Activated naive CD4-positive, alpha-beta T cell treated with Interleukin-2 at 50 U/mL for 16 hours (primary cell): ENCODE data around the gene SRPX.

Experiments
- DNase-seq: peaks from one replicate; pipeline ENCODE4 v3.0.0-alpha.2; 2020

SRPX gene

DNA sequence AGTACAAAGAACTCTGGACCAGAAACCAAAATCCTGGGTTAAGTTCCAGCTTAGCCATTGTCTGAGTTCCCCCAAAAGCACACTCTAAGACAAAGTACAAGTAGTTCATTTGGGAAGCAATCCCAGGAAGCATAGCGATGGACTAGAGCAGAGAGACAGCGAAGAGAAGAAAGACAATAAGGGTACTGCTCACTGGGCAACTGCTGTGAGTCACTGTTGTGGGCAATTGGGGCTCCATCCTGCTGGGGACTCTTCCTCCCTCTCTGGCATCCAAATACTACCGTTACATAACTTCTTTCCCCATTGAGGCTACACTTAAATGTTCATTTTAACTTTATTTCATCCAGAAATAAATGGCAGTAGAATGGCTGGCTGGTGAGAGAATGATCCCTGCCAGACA lies 14.1 kb downstream of the SRPX start:
- DNase-seq: no peak

DNA sequence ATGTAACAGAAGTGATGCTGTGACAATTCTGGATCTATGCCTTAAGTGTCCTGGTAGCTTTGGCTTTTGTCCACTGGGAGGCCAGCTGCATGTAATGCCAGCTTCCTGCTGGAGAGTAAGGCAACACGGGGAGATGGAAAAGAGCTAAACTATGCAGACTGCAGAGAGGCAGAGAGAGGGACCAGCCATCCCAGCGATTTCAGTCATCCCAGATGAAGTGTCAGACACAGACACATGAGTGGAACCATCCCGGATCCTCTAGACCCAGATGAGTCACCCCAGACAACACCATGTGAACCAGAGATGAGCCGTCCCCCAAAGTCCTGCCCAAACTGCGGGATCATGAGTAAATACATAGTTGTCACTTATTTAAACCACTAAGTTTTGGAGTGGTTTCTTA lies 14.6 kb downstream of the SRPX start:
- no peak for DNase-seq

DNA sequence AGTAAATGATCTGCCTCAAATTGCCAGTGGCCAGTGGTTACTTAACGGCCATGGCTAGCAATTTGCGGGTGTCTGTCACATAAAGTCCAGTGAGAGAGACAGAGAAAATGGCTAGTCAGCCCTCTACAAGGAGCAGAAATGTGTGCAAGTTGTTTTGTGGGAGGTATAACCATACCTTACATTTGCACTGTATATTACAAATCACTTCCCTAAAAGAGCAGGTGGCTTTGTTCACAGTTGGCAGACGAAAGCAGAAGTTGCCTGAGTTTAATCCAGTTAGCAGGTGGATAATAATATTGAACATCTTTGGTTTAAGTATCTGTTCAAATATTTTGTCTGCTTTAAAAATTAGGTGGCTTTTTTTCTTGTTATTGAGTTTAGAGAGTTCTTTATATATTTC lies 15.6 kb downstream of the SRPX start:
- no peak for DNase-seq

DNA sequence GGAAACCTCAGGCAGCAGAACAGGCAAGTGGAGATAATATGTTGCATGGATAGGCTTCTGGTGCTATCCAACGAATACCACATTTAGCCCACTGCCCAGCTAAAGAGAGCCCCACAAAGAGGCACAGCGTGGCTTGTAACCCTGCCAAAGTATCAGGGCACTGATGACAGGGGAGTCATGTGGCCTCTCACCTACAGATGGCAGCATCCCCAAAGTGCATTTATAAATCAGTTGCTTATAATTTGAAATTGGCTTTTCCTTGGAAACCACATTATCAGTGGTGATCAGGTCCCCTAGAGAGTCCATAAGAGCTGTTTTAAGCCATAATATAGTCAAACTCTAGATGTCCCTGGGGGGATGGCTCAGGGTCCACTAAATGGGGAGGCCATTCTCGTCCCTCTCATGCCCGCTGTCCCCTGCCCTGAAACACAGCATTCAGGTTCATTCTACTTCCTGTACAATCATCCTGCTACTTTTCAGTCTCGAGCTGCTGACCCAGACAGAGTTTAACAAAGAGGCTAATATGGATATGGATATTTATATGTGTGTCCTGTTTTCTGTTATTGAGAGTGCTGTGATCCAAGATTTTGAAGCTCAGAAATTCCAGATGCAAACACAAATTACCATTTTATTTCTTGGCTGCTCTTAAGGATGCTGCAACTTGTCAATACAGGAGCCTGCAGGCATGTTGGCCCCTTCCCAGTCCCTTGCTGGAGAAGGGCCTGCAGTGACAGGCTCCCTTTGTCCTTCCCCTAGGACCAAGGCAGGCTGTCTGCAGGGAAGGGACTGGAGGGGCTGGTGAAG lies 28.5 kb downstream of the SRPX start:
- no peak for DNase-seq

DNA sequence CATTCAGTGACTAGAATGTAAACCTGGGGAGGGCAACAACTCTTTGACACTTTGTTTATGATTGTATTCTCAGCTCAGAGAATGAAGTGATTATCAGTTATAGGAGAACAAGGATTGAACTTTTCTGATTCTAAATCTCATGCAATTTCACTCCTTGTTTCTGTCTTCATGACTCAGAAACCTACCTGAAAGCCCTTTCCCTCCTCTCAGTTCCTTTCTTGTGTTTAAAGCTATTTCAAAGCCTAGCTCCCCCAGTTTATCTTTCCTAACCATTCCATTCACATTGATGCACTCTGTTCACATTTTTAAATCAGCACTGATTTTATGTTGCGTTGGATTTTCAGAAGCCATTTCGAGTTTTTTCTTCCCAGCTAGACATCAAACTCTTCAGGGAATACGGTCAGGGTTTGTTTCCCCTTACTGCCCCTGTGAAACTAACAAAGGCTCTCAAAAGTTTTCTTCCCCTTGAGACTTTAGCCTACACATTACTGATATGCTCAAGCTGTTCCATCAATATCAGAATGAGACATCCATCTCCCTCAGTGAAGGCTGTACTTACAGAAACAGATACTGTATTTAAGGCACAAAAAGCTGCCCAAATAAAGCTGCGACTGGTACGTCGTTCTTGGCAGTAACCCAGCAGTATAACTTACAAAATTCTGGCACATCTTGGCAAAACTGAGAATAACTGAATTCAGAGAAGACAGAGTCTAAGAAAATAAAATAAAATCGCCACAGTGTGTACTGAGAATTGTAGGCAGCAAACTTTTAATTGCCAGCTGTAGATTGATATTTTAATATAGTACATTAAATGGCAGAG lies 31.0 kb downstream of the SRPX start:
- DNase-seq: no peak

DNA sequence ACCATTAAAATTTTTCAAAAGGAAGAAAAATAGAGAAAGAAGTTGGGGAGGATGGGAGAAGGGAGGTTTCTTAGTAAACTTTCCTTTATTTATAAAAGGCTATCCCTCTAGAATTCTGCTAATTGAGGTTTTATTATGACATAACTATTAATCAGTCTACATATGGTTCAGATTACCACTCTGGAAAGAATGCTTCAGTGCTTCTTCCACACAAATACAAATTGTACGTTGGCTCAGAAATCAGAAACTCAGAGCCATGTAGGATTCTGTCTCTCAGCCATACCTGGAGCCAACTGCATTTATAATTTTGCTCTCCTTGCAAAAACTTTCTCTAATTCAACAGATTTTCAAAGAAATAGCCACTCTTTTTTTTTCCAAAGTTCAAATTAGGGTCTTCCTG lies 37.1 kb downstream of the SRPX start:
- no peak for DNase-seq

DNA sequence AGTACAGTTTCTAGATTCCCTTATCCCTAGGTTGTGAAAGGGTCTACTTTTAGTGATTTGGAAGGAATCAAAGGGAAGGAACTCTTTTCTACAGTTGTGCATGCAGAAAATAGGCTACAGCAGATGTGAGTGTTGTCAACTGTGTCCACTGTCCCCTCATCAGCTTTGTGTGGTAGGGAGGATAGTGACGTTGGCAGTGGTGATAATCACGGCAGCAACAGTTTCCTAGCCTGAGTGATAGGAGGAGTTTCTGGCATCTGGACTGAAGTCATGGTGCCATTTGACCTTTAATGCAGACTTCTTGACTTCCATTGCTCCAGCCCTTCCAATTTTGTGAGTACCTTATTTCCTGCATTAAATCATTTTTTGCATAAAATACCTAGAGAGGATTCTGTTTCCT lies 39.3 kb downstream of the SRPX start:
- DNase-seq: no peak

DNA sequence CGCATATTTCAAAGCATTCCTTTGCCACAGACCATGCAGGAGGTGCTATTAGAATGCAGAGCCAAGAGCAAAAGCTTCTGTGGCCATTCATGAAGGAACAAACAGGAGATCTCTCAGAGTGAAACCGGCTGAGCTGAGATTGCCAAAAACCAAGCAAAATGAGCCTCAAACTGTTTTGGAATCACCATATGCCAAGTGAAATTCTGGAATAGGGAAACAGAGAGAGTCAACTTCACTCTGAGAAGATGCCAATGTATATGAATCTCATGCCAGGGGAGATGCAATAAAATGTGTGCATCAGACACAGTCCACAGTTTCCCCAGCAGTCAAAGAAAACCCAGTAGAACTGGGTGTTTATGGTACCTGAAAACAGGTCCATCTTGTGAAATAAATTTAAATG lies 42.3 kb downstream of the SRPX start:
- DNase-seq: no peak

DNA sequence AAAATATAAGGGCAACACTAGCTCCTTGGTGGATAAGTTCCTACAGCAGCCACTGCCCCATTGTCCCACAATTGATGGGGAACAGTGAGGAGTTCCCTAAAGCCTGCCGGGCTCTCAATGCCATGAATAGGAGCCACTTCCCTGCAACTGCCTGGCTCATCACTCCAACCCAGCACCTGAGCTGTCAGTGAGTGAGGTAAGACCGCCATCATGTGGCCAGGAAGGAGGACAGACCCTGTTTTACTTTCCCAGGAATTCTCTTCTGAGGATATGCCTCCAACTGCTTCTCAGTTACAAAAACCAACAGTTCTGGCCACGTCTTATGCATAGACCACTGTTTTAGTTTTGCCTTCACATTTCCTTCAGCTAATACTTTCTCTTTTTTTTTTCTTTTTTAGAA lies 45.5 kb downstream of the SRPX start:
- DNase-seq: no peak

DNA sequence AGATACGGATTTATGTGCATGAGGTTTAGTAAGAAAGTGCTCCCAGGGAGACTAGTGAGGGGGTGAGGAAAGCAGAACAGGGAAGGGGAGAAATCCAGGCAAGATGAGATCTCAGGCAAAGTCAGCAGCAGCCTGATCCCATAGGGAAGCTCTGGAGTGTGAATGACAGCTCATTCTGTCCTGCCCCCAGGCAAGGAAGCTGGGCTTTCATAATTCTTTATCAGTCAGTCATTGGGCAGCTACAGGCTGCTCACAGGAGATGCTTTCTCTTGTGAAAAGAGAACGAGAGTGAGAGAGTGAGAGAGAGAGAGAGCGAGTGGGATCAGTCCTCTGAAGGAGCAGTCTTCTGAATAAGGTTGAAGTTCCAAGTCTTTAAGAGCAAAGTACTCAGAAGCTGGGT lies 48.1 kb downstream of the SRPX start:
- DNase-seq: no peak

DNA sequence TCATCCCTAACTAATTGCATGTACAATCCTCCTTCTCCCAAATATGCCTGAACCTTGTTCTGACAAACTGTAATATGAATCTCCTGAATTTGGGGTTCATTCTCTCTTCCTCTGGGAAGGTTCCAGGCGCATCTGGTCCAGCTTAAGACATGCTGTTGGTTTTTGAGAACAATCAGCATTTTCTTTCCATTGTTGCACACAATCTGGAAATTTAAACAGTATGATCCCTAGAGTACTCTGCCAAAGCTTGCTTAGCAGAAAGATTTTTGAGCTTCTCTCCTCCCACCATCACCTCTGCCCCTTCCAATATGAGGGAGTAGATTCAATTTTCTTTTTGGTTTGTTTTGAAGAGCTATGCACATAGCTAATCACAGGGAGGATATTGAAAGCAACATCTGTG lies 50.1 kb downstream of the SRPX start:
- no peak for DNase-seq

DNA sequence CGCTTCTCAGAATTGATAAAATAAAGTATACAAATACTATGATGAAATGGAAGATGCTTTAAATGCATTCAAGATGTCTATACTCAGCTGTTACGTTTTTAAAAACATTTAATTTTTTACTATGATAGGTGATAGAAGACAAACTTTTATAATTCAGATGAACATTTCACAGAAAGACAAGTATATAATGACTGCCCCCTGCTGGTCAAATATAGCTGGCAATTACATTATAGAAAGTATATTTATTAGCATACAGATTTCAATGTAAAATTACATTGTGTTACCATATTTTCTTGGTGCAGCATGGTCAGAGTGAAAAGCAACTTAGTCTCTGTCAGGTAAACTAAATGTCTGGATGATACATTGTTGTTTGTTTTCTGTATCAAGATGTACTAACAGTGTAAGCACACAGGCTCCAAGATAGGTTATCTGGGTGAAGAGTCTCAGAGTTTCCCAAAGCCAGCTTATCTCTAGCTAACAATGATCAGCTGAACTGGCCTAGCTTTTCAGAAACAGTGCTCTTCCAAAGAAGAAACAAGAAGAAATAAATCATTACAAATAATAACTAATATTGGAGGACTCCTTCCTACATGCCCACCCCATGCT lies 54.1 kb downstream of the SRPX start:
- no peak for DNase-seq

DNA sequence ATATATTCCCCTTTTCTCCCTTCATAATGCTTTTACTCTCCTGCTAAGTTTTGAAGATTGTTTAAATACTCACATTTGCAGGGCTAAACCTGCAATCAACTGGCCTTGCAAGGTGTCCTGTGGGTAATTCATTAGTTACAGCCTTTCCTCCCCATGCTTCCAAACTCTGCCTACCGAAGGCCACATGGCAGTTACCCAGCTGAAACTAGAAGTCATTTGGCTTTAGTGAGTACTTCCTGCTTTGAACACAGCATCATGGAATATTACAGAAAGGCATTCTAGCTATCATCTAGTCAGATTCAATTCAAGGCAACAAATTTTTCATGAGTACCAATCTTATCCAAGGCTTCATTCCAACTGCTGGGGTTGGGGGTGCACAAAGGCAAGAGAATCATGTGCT lies 55.6 kb downstream of the SRPX start:
- no peak for DNase-seq

DNA sequence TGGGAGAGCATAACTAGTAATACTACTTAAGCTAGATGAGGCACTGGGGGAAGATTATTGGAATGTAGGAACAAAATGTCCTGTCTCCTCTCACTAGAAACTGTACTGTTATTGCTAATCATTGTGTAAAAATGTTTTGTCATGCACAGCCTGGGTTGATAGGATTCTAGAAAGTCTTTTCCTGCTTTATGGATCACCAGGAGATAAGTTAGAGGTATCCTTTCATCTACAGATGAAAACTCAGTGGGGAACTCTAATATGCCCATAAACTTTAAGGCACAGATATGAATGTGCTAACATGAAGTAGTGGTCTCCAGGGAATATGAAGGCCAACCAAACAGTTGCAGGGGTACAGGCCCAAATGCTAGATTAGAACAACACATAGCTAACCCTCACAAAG lies 57.5 kb downstream of the SRPX start:
- DNase-seq: no peak

DNA sequence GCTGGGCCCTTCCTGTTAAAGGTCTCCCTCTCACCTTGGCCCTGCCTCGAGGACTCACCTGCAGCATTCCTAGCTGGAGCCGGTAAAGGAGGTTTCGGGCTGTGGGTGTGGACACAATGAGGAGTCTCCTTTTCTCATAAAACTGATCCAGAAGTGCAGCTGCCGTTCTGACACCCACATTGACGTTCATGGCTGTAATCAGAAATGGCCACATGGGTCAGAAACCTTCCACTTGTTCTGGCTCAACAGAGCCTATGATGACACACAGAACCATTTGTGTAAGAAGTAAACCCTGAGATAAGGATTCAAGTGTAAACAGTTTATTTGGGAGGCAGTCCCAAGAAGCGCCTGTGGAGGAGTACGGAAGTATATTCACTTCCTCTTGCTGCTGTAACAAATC lies 63.8 kb downstream of the SRPX start:
- DNase-seq: no peak

DNA sequence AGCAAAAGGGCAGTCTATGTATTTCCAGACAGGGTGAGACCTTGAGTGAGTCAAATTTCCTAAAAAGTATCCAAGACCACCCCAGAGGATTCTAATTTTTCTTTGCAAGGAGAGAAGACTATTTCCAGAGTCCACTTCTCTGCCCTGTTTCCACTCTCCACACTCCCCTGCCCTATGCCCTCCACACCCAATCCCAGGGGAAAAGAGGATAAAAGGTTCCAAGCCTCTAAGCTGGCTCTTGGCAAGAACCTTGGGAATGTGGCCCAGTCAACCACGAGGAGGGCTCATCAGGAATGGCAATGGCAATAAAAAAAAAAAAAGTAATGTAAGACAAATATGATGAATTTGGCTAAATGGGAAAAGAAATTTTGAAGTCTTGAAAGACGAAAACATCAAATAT lies 65.9 kb downstream of the SRPX start:
- no peak for DNase-seq

DNA sequence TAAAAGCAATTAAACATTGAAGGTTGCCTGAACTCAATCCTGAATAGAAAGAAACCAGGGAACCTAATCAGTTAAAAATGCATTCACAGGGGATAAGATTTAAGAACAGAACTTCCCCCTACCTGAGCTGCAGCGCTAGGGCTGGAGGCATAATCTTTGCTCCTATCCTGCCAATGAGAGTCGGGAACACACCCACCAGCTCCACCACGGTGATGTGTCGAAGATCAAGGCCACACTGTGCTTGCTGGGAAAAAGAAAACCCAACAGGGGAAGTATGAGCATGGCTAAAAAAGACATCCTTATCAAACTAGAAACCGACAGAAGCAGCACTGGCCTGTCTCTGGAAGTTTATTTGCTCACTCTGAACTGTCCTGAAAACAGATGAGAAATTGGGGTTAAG lies 66.3 kb downstream of the SRPX start:
- no peak for DNase-seq

DNA sequence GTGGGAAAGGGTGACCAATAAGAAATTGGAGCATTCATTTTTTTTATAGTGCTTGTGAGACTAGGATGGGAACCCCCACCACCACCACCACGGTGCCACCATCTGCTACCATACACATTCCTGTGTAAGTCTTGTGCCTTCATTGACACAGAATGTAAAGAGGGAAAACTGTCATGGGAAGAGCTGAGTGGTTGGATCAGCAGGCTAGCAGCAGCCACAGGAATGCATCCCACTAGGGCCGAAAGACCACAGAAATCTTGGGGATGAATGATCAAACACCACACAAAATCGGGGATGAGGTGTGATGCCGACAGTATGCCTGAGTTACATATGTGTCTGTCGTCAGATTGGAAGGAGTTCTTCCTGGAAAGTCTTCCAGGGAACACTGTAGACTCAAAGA lies 69.2 kb downstream of the SRPX start:
- no peak for DNase-seq

DNA sequence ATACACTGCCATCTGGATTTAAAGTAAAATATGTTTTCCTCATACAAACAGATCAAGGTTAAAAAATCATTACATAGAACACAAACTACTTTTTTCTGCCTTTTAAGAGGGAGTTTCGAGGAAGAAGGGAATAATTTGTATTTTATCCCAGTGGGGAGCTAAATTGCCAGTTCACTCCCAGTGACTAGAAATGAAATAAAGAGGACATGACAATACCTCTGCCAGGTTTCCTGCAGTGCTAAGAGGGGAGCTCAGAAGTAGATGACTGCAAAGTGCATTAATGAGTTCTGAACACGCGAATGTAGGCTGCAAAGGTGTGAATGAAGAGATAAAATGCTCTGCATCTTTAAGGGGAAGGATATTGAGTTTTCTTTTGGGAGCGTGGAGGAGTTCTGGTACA lies 69.7 kb downstream of the SRPX start:
- no peak for DNase-seq

DNA sequence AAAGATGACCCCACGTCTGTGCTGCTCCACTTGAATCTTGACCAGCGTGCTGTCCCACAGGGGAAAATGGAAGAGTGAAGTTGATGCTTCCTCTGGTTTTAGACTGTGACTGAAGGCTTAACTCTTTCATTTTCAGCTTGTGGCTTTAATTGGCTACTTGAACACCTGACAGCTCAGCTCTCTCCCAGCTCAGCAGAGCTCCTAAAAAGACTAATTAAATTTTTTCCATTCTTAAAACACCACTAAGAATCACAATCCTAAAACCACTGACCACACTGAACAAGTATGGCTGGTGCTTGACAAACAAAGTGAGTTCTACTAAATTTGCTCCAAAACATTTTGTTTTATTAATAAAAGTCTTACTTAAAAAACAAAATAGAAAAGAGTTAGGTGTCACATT lies 71.7 kb downstream of the SRPX start:
- no peak for DNase-seq

DNA sequence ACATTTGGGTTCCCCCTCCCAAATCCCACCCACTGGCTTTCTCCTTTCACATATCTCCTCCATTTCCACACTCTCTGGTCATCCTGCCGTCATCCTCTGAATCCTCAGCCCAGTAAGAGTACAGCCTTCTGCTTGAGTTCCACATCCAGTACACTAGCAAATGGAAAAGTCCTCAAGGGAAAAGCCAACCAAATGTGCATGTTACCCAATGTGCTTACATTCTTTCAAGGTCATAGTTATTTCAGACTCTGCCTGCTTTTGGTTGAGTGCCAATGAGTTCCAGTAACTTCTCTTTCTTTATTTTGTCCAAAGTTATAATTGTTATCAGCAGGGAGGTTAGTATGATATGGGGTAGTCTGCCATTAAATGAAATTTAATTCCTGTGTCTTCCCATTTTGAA lies 78.1 kb downstream of the SRPX start:
- DNase-seq: no peak

DNA sequence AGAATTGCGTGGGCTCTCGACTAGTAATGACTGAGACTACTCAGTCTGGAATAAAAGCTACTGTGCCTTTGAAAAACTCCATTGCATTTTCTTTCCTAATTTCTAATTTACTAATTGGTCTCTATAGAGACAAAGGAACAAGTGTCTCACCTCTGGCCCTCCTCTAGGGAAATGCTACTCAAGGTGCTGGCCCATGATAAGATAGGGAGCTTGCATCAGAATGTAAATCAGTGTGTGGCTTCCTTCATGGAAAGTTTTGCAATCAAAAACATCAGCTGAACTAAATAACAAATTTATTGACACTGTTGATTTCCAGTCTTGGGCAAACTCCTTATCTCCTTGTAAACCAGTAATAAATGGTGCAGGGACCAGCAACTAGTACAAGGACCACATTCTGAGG lies 81.8 kb downstream of the SRPX start:
- DNase-seq: no peak

DNA sequence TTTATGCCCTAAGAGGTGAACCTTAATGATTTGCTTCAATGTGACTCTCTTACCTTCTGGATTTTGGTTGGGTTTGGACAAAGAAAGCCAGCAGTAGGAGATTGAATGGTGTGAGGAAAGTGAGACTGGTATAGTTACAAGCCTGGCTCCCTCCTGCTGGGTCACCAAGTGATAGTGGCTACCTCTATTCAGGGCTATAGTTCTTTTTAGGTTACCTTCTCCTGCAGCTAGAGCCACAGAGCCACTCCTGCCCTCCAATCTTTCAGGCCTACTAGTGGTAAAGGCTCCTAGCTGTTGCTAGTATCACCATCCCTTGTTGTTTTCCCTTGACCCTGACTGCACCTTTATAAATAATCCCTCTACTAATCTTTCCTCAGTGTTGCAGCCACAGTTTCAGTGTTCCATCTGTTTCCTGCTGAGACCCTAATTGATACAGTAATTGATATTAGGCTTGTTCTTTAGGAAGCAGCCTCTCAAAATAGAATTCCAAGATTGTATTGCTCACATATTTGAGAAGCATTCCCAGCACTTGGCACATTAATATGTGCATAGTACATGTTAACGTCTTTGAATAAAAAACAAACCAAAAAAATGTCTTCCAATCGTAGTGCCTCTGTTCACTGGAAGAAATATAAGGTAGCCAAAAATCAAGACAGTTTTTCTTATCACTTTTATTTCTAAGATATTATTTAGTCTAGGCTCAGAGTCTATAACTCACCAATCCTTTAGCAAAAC lies 82.3 kb downstream of the SRPX start:
- DNase-seq: no peak

DNA sequence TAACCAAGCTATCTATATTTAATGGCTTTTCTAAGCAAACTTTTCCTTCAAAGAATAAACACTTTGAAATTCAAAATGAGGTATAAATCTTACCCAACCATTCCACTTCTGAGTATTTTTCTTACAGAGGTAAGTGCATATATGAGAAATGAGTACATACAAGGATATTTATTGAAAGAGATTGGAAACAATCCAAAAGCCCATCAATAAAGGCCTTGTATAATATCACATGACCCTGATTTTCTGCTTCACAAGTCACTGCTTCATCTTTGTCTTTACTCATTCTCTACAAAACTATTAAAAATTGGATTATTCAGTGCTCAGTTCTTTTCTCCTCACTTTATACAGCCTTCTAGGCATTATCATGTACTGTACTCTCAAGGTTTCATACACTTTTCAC lies 91.3 kb downstream of the SRPX start:
- DNase-seq: no peak
